Fibroblast of pulmonary artery (primary cell): Measurements from ENCODE around the gene NPIPA3.
A peak's percentile ranks its signal among the peaks of the same experiment; 100 is the strongest.
"Not testable (repeated sequence)": the region's sequence is repeated elsewhere in the genome, so short reads cannot be mapped to it uniquely, and the experiment has no call there.

Experiments
- DNase-seq: peaks from one replicate; pipeline ENCODE4 v3.0.0-alpha.2; 2010; ENCODE audit warnings: low read depth
- H3K4me3 ChIP-seq: replicated peaks from 2 replicates; pipeline ENCODE4 v1.5.1; 2011; ENCODE audit warnings: low read depth, mild to moderate bottlenecking, control low read depth, low read length, moderate library complexity
- TF ChIP-seq, protein P1 (sequence below): IDR thresholded peaks from 2 replicates; pipeline ENCODE4 v1.5.1; 2011; ENCODE audit warnings: mild to moderate bottlenecking, control low read depth, low read length, inconsistent platforms; ENCODE audit errors: missing control alignments

NPIPA3 gene

DNA sequence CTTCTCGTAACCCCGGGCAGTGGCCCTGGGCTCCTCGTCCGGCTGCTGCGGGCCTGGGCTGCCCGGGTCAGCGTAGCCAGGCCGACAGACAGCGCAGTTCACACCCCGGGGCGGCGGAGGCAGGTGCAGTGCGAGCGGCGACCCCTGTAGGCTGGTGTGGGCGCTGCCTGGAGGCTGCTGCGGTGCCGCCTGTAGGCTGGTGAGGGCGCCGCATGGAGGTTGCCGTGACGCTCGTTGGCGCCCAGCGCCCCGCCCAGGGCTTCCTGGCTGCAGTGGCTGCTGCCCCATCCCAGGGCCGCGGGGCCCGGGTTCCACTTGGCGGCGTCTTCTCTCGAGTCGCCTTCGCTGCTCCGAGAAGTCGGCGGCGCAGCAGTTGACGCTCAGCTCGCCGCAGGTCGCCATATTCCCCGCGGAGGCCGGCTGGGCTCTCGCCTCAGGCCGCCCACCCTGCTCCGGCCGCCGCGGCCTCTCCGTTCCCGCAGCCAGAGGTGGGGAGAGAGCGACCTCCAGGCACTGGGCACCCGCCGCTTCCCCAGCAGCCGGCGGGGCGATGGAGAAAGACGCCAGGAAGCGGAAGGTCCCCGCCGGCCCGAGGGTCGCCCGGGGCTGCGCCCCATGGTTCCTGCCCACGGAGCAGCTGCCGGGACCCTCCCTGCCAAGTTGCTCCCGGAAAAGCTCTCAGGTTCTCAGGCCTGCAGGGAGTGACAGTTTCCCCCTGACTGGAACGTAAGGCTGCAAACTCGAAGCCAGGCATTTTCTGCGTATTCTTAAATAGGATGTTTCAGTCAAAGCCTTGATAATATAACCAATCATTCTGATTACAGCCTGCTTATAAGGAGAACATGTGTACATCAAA is at the start of gene NPIPA3:
Gene NPIPA3, plus strand, starts transcription at position 256 of the 856 bp plus-strand sequence. CDS start 5,533 bp downstream, outside the sequence.
- not testable (repeated sequence) for H3K4me3 ChIP-seq, DNase-seq

DNA sequence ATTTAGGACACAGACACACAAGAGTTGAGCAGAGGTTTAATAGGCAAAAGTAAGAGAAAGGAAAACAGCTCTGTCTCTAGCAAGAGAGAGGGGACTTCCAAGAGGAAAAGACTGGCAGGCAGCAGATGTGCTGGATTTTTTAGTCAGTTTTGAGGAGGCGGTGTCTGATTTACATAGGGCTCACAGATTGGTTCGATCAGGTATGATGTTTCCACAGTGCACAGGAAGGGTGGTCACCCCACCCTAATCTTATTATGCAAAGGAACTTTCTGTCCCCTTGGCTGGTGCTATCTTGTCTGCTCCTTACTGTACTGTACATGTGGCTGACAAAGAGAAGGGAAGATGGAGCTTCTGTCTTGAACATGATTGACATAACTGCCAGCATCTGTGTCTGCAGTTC is 45.1 kb upstream of the NPIPA3 start:
- TF ChIP-seq, protein P1, sequence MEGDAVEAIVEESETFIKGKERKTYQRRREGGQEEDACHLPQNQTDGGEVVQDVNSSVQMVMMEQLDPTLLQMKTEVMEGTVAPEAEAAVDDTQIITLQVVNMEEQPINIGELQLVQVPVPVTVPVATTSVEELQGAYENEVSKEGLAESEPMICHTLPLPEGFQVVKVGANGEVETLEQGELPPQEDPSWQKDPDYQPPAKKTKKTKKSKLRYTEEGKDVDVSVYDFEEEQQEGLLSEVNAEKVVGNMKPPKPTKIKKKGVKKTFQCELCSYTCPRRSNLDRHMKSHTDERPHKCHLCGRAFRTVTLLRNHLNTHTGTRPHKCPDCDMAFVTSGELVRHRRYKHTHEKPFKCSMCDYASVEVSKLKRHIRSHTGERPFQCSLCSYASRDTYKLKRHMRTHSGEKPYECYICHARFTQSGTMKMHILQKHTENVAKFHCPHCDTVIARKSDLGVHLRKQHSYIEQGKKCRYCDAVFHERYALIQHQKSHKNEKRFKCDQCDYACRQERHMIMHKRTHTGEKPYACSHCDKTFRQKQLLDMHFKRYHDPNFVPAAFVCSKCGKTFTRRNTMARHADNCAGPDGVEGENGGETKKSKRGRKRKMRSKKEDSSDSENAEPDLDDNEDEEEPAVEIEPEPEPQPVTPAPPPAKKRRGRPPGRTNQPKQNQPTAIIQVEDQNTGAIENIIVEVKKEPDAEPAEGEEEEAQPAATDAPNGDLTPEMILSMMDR, result no peak
- H3K4me3 ChIP-seq, result no peak overlapping the region
- DNase-seq, result peak; percentile 23

DNA sequence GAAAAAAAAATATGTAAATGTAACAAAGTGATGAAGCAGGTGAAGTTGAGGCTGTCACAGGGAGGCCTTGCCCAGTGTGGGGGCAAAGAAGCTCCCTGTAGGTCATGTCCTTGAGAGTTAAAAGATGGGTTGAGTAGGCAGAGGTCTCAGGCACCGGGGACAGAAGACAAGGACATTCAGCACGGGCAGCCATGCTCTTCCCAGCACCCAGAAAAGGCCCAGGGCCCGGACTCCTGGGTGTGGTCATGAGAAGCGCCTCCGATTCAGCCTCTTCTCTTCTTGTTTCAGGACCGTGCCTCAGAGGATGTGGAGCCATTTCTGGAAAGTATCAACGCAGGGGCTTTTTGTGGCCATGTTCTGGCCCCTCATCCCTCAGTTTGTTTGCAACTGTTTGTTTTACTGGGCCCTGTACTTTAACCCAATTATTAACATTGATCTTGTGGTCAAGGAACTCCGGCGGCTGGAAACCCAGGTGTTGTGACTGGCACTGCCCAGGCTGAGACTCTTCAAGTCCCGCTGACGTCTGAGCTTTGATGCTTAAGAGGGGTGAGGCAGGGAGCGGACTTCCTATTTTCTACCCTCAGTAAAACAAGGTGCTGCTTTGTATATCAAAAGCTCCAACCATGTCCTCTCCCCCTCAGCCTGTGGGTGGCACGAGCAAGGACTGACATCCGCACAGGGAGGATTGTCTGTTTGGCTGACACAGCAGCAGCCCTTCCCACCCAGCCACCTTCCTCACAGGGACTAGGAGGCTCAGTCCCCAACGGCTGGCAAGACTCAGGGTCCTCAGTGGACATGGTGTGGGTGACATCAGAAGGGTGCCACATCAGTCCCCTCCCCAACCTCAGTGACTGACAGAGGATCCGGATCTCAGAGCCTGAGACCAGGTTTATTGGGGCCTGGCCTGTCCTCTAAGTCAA is 35.6 kb upstream of the NPIPA3 start:
- H3K4me3 ChIP-seq, result no peak overlapping the region
- no peak for DNase-seq
- TF ChIP-seq, protein P1, result no peak

DNA sequence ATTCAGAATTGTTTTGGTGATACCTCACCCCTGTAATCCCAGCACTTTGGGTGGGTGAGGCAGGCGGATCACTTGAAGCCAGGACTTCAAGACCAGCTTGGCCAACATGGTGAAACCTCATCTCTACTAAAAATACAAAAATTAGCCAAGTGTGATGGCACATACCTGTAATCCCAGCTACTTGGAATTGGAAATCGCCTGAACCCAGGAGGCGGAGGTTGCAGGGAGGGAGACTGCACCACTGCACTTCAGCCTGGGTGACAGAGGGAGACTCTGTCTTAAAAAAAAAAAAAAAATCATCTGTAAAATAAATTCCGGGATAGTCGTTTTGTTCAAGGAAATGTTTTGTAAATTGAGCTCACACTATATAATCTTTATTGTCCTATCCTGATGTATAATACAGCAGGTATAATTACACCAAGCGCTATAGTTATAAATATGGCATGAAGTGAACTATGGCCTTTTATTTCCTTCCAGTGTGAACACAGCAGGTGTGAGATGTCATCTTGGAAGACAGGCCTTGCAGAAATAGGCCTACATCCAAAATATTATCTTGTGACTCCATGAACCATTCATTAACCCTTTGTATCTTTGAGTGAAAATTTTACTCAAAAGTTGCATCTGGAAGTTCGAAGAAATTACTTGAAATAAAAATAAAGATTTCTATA is 34.5 kb upstream of the NPIPA3 start:
- TF ChIP-seq, protein P1, result no peak
- H3K4me3 ChIP-seq, result no peak overlapping the region
- DNase-seq, result no peak

DNA sequence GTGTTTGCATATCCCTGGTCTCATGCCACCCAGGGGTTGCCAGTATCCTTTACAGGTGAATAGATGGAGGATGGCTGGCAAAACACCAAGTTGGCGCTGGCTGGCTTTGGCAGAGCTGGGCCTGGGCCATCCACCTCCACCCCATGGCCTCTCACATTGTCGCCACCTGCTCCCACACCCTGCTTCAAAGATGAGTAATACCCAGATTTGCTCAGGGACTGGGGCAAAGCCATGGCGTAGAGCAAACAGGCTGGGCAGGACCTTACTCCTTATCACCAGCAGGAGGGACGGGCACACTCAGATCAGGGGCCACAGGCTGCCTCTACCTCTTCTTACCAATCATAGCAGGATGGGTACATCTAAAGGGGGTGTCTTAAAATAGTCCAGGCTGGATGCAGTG is 33.4 kb upstream of the NPIPA3 start:
- TF ChIP-seq, protein P1, result no peak
- no peak for DNase-seq
- H3K4me3 ChIP-seq, result no peak overlapping the region

DNA sequence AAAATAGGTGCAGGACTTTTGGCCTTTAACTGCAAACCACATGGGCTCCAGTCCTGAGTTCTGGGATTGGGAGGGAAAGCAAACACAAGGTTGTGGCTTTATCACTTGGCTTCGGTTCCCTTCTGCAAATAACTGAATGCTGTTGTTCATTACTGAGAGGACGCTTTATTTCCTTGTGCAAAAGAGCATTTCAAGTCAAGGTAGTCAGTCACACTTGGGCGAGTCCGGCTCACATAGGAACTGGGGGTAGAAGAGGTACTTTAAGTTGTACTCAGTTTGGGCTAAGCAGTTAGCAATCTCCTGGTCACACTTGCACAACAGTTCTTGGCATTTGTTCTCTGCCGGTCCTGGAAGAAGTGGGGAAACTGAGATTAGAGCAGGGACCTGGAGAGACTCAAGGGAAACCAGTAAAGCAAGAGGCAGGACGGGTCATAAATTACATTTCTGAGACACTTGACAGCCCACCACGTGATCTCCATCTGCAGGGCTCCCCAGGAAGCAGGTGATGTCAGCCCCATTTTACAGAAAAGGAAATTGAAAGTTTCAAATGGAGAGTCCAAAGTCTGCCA is 30.7 kb upstream of the NPIPA3 start:
- TF ChIP-seq, protein P1, result no peak
- no peak for DNase-seq
- H3K4me3 ChIP-seq, result no peak overlapping the region
